HCT116 (cell line): ENCODE data around the gene SH2B2.

Experiments used
- EZH2 ChIP-seq: fragments of 200-600 bp; sonication (generic); IDR thresholded peaks from 2 replicates; pipeline ENCODE4 v1.6.1; 2017; ENCODE audit warnings: antibody characterized with exemption, mixed run types
- EZH2phosphoT487 ChIP-seq: fragments of 200-600 bp; IDR thresholded peaks from 2 replicates; pipeline ENCODE4 v1.6.1; 2018; ENCODE audit warnings: antibody characterized with exemption, borderline replicate concordance
- JUND ChIP-seq: IDR thresholded peaks from 2 replicates; pipeline ENCODE4 v1.6.1; 2012
- POLR2A ChIP-seq: IDR thresholded peaks from 2 replicates; pipeline ENCODE4 v1.7.0; 2011; ENCODE audit warnings: borderline replicate concordance; ENCODE audit not compliant: insufficient read depth, insufficient read length; ENCODE audit errors: extremely low read depth
- POLR2AphosphoS5 ChIP-seq: IDR thresholded peaks from 2 replicates; pipeline ENCODE4 v1.6.1; 2011; ENCODE audit warnings: mild to moderate bottlenecking, low read depth, low read length, moderate library complexity
- REST ChIP-seq: IDR thresholded peaks from 2 replicates; pipeline ENCODE4 v1.6.1; 2012; ENCODE audit warnings: low read depth
- SP1 ChIP-seq: IDR thresholded peaks from 2 replicates; pipeline ENCODE4 v1.6.1; 2012; ENCODE audit warnings: low read depth
- SRF ChIP-seq: IDR thresholded peaks from 2 replicates; pipeline ENCODE4 v1.6.1; 2012; ENCODE audit warnings: low read depth
- YY1 ChIP-seq: IDR thresholded peaks from 2 replicates; pipeline ENCODE4 v1.6.1; 2011; ENCODE audit warnings: low read length, low read depth, moderate library complexity, mild to moderate bottlenecking; ENCODE audit not compliant: insufficient replicate concordance; ENCODE audit errors: extremely low read depth
- ZFX ChIP-seq: fragments of 450-650 bp; IDR thresholded peaks from 2 replicates; pipeline ENCODE4 v1.6.1; 2017
- ZNF274 ChIP-seq: fragments of 200-500 bp; sonication (Bioruptor generic); IDR thresholded peaks from 2 replicates; pipeline ENCODE4 v1.6.1; 2014; ENCODE audit warnings: mild to moderate bottlenecking, low read depth, low read length, inconsistent platforms
- TF ChIP-seq, protein P1 (sequence below), 3 experiments: fragments of 200-600 bp in 1 of 3; sonication (generic) in 1 of 3; IDR thresholded peaks in 2 of 3; conservative IDR thresholded peaks in 1 of 3; 2 replicates each; pipeline ENCODE4 v1.5.1; 2012 to 2017; ENCODE audit warnings: low read depth in 2 of 3, low read length in 2 of 3, antibody characterized with exemption in 1 of 3, borderline replicate concordance in 1 of 3, control low read depth in 1 of 3, mild to moderate bottlenecking in 1 of 3, mixed read lengths in 1 of 3, mixed run types in 1 of 3, moderate library complexity in 1 of 3; ENCODE audit not compliant: insufficient read depth in 1 of 3

- TF ChIP-seq EZH2phosphoT487, result no peak
- no peak for TF ChIP-seq ZNF274
- TF ChIP-seq, protein P1, sequence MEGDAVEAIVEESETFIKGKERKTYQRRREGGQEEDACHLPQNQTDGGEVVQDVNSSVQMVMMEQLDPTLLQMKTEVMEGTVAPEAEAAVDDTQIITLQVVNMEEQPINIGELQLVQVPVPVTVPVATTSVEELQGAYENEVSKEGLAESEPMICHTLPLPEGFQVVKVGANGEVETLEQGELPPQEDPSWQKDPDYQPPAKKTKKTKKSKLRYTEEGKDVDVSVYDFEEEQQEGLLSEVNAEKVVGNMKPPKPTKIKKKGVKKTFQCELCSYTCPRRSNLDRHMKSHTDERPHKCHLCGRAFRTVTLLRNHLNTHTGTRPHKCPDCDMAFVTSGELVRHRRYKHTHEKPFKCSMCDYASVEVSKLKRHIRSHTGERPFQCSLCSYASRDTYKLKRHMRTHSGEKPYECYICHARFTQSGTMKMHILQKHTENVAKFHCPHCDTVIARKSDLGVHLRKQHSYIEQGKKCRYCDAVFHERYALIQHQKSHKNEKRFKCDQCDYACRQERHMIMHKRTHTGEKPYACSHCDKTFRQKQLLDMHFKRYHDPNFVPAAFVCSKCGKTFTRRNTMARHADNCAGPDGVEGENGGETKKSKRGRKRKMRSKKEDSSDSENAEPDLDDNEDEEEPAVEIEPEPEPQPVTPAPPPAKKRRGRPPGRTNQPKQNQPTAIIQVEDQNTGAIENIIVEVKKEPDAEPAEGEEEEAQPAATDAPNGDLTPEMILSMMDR (IDR thresholded peaks at IDR 0.05 in 2 of 3, conservative IDR thresholded peaks at IDR 0.05 in 1 of 3; ENCODE audit: borderline replicate concordance in 1 of 3, insufficient read depth in 1 of 3, low read depth in 2 of 3, low read length in 2 of 3), result peak in 2 of 3 experiments; percentile 94 to 95; a peak in 4 of 6 replicates
- TF ChIP-seq SRF, result no peak
- TF ChIP-seq SP1, result no peak
- TF ChIP-seq EZH2, result no peak
- TF ChIP-seq POLR2A, result no peak
- TF ChIP-seq REST, result no peak
- no peak for TF ChIP-seq POLR2AphosphoS5
- TF ChIP-seq JUND, result no peak
- no peak for TF ChIP-seq ZFX
- TF ChIP-seq YY1, result no peak
Observed at GRCh38 chr7:102272075-102272916, 14.4 kb upstream of the SH2B2 start.
